HG02610 (cell line): ENCODE data around the gene GGT5.

Experiments used
- ATAC-seq: cut with Tn5 transposase; IDR thresholded peaks from one replicate; pipeline ENCODE4 v1.9.1; 2021; ENCODE audit warnings: mild to moderate bottlenecking, moderate library complexity; ENCODE audit not compliant: unreplicated experiment

GGT5 gene

GRCh38 chr22:24170188-24170587, 74.7 kb downstream of the GGT5 start:
- no peak for ATAC-seq
